ENCODE measurements around the gene DNAH6.

DNA sequence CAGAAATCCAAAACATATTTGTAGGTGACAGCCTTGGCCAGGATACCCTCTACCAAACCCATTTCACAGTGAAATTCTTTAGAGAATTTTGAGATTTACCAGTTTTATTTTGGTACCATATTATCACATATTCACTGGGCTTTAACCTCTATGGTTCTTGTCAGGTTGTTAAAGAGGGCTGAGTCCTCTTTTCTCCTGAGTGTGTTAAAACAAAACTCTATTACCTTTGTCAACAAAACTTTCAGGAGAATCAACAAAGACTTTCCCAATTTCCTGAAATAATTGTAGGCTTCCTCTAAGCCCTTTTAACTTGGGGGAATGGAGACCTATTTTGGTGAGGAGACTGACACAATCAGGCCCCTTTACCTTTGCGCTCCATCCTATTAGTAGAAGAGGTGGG is 209.4 kb downstream of the DNAH6 start:
- TF ChIP-seq EZH2 (IDR thresholded peaks at IDR 0.05) = no peak
- TF ChIP-seq, protein P1, sequence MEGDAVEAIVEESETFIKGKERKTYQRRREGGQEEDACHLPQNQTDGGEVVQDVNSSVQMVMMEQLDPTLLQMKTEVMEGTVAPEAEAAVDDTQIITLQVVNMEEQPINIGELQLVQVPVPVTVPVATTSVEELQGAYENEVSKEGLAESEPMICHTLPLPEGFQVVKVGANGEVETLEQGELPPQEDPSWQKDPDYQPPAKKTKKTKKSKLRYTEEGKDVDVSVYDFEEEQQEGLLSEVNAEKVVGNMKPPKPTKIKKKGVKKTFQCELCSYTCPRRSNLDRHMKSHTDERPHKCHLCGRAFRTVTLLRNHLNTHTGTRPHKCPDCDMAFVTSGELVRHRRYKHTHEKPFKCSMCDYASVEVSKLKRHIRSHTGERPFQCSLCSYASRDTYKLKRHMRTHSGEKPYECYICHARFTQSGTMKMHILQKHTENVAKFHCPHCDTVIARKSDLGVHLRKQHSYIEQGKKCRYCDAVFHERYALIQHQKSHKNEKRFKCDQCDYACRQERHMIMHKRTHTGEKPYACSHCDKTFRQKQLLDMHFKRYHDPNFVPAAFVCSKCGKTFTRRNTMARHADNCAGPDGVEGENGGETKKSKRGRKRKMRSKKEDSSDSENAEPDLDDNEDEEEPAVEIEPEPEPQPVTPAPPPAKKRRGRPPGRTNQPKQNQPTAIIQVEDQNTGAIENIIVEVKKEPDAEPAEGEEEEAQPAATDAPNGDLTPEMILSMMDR (IDR thresholded peaks at IDR 0.05) = no peak
- TF ChIP-seq EZH2phosphoT487 (IDR thresholded peaks at IDR 0.05) = no peak

All from neural progenitor cell (in vitro differentiated cells).